ENCODE data around the gene PARD6B. TPM values are rescaled to one million over a fixed set of nuclear protein-coding genes. Genes with fewer than 3 reads are reported as not detected.

PARD6B gene
- total RNA-seq, 1 donor from 2014 or later = 45.7 TPM

DNA sequence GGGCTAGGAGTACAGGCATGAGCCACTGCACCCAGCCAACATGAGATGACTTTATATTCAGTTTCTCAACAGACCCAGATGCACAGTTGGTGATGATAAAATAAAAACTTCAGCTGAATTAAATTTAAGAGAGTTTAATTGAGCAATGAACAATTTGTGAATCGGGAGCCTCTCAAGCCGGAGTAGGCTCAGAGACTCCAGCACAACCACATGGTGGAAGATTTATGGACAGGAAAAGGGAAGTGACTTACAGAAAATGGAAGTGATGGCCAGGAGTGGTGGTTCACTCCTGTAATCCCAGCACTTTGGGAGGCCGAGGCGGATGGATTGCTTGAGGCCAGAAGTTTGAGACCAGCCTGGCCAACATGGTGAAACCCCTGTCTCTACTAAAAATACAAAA, 53.1 kb downstream of the PARD6B start:
- no peak overlapping the region for H3K27ac Mint-ChIP-seq
- peaks cover 2% of the 10 kb centered on the region for H3K9me3 Mint-ChIP-seq
- no peak overlapping the region for H3K9ac ChIP-seq
- no peaks in the 10 kb centered on the region for H3K79me2 ChIP-seq (ENCODE audit: low read depth)
- no peaks in the 10 kb centered on the region for H3K27me3 ChIP-seq
- no peaks in the 10 kb centered on the region for H3K9me3 ChIP-seq (ENCODE audit: low read depth)
- no peak for DNase-seq (ENCODE audit: low spot score)
- H3F3A ChIP-seq (ENCODE audit: low read depth) = peaks cover 9% of the 10 kb centered on the region
- H3K27ac ChIP-seq = no peak overlapping the region
- H3K36me3 Mint-ChIP-seq = no peaks in the 10 kb centered on the region
- no peak overlapping the region for H2AFZ ChIP-seq (replicated peaks)
- no peak overlapping the region for H3K4me3 Mint-ChIP-seq
- H3K4me3 ChIP-seq = no peak overlapping the region
- H4K20me1 ChIP-seq (ENCODE audit: low read depth) = no peaks in the 10 kb centered on the region
- no peaks in the 10 kb centered on the region for H3K4me1 ChIP-seq
- H3K27me3 Mint-ChIP-seq (ENCODE audit: insufficient read depth, low read depth) = peaks cover 2% of the 10 kb centered on the region
- H3K36me3 ChIP-seq = no peaks in the 10 kb centered on the region
- no peak overlapping the region for H3K4me2 ChIP-seq
- TF ChIP-seq EZH2 (IDR thresholded peaks at IDR 0.05) = no peak
- TF ChIP-seq EZH2phosphoT487 (IDR thresholded peaks at IDR 0.05) = no peak
- TF ChIP-seq, protein P1, sequence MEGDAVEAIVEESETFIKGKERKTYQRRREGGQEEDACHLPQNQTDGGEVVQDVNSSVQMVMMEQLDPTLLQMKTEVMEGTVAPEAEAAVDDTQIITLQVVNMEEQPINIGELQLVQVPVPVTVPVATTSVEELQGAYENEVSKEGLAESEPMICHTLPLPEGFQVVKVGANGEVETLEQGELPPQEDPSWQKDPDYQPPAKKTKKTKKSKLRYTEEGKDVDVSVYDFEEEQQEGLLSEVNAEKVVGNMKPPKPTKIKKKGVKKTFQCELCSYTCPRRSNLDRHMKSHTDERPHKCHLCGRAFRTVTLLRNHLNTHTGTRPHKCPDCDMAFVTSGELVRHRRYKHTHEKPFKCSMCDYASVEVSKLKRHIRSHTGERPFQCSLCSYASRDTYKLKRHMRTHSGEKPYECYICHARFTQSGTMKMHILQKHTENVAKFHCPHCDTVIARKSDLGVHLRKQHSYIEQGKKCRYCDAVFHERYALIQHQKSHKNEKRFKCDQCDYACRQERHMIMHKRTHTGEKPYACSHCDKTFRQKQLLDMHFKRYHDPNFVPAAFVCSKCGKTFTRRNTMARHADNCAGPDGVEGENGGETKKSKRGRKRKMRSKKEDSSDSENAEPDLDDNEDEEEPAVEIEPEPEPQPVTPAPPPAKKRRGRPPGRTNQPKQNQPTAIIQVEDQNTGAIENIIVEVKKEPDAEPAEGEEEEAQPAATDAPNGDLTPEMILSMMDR (IDR thresholded peaks at IDR 0.05) = no peak
- H3K4me1 Mint-ChIP-seq = peaks cover 5% of the 10 kb centered on the region

DNA sequence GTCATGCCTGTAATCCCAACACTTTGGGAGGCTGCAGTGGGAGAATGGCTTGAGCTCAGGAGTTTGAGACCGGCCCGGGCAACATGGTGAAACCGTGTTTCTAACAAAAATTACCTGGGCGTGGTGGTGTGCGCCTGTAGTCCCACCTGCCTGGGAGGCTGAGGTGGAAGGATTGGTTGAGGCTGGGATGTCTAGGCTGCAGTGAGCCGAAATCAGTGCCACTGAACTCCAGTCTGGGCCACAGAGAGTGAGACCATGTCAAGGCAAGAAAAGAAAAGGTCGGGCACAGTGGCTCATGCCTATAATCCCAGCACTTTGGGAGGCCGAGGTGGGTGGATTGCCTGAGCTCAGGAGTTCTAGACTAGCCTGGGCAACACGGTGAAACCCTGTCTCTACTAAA, 55.3 kb downstream of the PARD6B start:
- H3K9me3 ChIP-seq (ENCODE audit: low read depth) = no peaks in the 10 kb centered on the region
- Mint-ChIP-seq H3K36me3 (no peaks in the 10 kb centered on the region), H3K4me1 (peaks cover 18% of the 10 kb centered on the region), H3K4me3 (no peak overlapping the region), H3K9me3 (peaks cover 2% of the 10 kb centered on the region), H3K27me3 (ENCODE audit: insufficient read depth, low read depth) (peaks cover 7% of the 10 kb centered on the region), H3K27ac (peak overlapping the region; percentile 42)
- H2AFZ ChIP-seq (replicated peaks) = no peak overlapping the region
- H3K9ac ChIP-seq = no peak overlapping the region
- no peak for DNase-seq (ENCODE audit: low spot score)
- TF ChIP-seq EZH2 (IDR thresholded peaks at IDR 0.05) (no peak), EZH2phosphoT487 (IDR thresholded peaks at IDR 0.05) (no peak)
- TF ChIP-seq, protein P1 (IDR thresholded peaks at IDR 0.05) = no peak
- H3K4me3 ChIP-seq = no peak overlapping the region
- no peak overlapping the region for H3K27ac ChIP-seq
- no peaks in the 10 kb centered on the region for H3K27me3 ChIP-seq
- no peaks in the 10 kb centered on the region for H4K20me1 ChIP-seq (ENCODE audit: low read depth)
- no peaks in the 10 kb centered on the region for H3K79me2 ChIP-seq (ENCODE audit: low read depth)
- peaks cover 3% of the 10 kb centered on the region for H3K4me1 ChIP-seq
- peaks cover 16% of the 10 kb centered on the region for H3F3A ChIP-seq (ENCODE audit: low read depth)
- no peak overlapping the region for H3K4me2 ChIP-seq
- no peaks in the 10 kb centered on the region for H3K36me3 ChIP-seq

DNA sequence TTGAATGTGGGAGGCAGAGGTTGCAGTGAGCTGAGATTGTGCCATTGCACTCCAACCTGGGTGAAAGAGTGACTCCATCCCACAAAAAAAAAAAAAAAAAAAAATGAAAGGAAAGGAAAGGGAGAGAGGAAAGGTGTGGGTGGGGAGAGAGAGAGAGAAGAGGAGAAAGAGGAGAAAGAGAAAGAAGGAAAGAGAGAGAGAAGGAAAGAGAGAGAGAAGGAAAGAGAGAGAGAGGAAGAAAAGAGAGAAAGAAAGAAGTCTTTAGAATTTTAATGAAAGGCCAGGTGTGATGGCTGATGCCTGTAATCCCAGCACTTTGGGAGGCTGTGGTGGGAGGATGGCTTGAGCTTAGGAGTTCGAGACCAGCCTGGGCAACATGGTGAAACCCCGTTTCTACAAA, 55.8 kb downstream of the PARD6B start:
- H3K9me3 Mint-ChIP-seq = peaks cover 2% of the 10 kb centered on the region
- H3K27ac Mint-ChIP-seq = no peak overlapping the region
- H3K4me3 Mint-ChIP-seq = no peak overlapping the region
- H3K27me3 Mint-ChIP-seq (ENCODE audit: insufficient read depth, low read depth) = peaks cover 7% of the 10 kb centered on the region
- Histone ChIP-seq H3K79me2 (ENCODE audit: low read depth) (no peaks in the 10 kb centered on the region), H3K4me3 (no peak overlapping the region), H4K20me1 (ENCODE audit: low read depth) (no peaks in the 10 kb centered on the region), H3F3A (ENCODE audit: low read depth) (peaks cover 16% of the 10 kb centered on the region), H3K27me3 (no peaks in the 10 kb centered on the region), H3K27ac (no peak overlapping the region), H3K4me2 (no peak overlapping the region), H3K9ac (no peak overlapping the region), H2AFZ (replicated peaks) (no peak overlapping the region), H3K4me1 (peaks cover 3% of the 10 kb centered on the region), H3K9me3 (ENCODE audit: low read depth) (no peaks in the 10 kb centered on the region), H3K36me3 (no peaks in the 10 kb centered on the region)
- no peaks in the 10 kb centered on the region for H3K36me3 Mint-ChIP-seq
- no peak for TF ChIP-seq EZH2 (IDR thresholded peaks at IDR 0.05)
- TF ChIP-seq, protein P1 (IDR thresholded peaks at IDR 0.05) = no peak
- TF ChIP-seq EZH2phosphoT487 (IDR thresholded peaks at IDR 0.05) = no peak
- peaks cover 18% of the 10 kb centered on the region for H3K4me1 Mint-ChIP-seq
- no peak for DNase-seq (ENCODE audit: low spot score)
